ENCODE measurements around the gene MAB21L4.
A peak's percentile ranks its signal among the peaks of the same experiment; 100 is the strongest.

The MAB21L4 gene

DNA sequence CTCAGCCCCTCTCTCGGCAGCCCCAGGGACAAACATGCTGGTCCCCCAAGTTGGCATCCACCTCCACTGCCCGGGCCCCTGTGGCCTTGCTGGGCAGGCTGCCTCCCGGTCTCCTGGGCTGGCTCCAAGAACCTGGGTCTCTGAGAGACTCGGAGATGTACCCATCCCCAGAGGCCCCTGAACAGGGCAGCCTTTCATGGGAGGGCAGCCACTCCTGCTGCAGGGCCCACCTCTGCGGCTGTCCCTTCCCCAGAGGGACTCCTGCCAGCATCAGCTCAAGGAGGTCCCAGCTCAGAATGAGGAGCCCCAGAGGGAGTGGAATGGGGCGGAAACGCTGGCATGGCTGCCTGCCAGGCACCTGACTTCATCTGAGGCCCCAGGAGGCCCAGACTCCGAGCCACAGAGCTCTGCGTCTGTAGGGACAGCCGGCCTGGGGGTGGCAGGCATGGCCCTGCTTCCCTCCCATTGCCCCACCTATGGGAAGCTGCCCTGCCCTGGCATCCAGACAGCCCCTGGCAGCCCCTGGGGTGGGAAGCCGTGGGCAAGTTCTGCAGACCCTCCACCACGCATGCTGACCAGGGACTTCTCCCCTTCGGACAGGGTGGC is 9.3 kb upstream of the MAB21L4 start:
- Histone ChIP-seq H3K27me3 (ENCODE audit: control insufficient read depth, insufficient read depth, low read length) (no peaks in the 10 kb centered on the region), H3K4me3 (ENCODE audit: low read depth, low read length) (no peak overlapping the region), H3K36me3 (ENCODE audit: control insufficient read depth, insufficient read depth, low read length) (no peaks in the 10 kb centered on the region), H3K79me2 (no peaks in the 10 kb centered on the region), H3K4me1 (peaks cover 20% of the 10 kb centered on the region), H3K27ac (no peak overlapping the region), H3K9ac (no peak overlapping the region), H2AFZ (no peak overlapping the region), H3K4me2 (ENCODE audit: low read length) (no peak overlapping the region), H3K9me3 (ENCODE audit: control insufficient read depth, low read length) (no peaks in the 10 kb centered on the region)
- no peak for TF ChIP-seq CTCF (IDR thresholded peaks at IDR 0.05)

DNA sequence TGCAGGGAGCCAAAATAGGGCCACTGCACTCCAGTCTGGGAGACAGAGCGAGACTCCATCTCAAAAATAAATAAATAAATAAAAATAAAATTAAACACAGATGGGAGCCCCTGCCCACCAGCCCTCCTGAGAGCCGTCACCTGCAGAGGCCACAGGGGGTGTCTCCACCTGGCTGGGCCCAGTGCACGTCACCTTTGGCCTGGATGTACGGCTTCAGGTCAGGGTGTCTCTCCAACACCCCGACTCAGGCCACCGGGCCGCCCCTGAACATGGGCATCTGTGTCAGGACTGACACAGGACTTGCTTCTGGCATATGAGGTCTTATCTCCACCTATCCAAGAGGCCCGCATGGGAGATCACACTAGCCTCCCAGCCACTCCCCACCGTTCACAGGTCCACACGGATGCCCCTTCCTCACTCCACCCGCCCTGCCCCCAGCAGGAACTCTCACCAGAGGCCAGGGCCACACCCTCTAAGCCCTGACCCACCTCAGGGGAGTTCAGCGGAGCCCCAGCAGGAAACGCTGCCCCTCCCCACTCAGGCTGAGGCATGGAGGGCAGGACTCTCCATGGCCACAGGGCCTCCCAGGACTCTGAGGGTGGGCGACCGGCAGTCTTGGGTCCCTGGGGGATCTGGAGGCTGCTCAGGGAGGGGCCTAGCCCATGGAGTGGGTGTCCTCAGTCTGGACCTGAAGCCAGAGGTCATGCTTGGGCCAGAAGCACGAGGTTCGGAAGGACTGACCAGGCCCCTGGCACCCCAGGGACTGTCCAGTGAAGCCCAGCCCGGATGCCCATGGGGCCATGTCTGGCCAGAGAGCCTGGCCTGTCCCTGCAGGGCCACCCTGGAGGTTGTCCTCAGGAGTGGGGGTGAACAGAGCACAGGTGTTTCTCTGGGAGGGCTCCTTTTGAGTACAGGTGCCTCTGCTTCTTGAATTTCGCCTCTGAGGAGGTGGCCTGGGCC is 8.5 kb upstream of the MAB21L4 start:
- H3K27ac ChIP-seq, result no peak overlapping the region
- H3K9me3 ChIP-seq (ENCODE audit: control insufficient read depth, low read length), result no peaks in the 10 kb centered on the region
- H3K9ac ChIP-seq, result no peak overlapping the region
- no peaks in the 10 kb centered on the region for H3K27me3 ChIP-seq (ENCODE audit: control insufficient read depth, insufficient read depth, low read length)
- H3K4me3 ChIP-seq (ENCODE audit: low read depth, low read length), result no peak overlapping the region
- H3K4me1 ChIP-seq, result peaks cover 15% of the 10 kb centered on the region
- H3K4me2 ChIP-seq (ENCODE audit: low read length), result no peak overlapping the region
- no peak overlapping the region for H2AFZ ChIP-seq
- H3K79me2 ChIP-seq, result no peaks in the 10 kb centered on the region
- no peaks in the 10 kb centered on the region for H3K36me3 ChIP-seq (ENCODE audit: control insufficient read depth, insufficient read depth, low read length)
- TF ChIP-seq CTCF (IDR thresholded peaks at IDR 0.05), result no peak

DNA sequence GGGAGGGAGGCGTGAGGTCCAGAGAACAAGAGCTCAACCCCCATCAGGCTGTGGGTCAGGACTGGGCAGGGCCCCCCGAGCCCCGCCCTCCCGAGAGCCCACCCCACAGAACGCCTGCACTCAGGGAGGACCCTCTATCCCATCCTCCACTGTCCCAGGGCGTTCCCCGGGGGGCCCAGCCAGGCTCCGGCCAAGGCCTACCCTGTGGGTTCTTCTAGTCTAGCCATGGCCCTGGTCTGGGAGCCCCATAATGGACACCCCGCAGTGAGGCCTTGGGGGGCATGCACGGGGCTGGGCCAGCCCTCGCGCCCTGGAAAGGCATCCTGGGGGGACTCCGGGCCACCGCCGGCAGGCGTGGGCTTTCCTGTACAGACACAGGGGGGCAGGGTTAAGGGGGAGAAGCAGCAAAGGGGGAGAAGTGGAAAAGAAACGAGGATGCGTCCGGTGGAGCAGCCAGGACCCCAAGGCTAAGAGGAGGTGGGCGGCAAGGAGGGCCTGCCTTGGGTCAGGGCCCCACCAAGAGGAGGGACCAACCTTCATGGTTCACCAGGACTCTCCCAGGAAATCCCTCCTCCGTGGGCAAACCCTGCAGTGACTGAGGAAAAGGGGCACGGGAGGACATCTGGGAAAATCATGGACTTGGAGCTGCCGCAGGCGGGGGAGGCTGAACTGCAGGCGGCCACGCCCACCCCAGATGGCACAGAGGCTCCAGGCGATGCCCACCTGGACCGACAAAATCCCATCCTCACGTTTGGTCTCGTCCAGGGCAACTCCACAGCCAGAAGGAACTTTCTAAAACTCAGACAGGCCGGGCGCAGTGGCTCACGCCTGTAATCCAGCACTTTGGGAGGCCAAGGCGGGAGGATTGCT is 7.5 kb upstream of the MAB21L4 start:
- Histone ChIP-seq H3K4me3 (ENCODE audit: low read depth, low read length) (no peak overlapping the region), H3K36me3 (ENCODE audit: control insufficient read depth, insufficient read depth, low read length) (no peaks in the 10 kb centered on the region), H3K4me2 (ENCODE audit: low read length) (no peak overlapping the region), H3K27me3 (ENCODE audit: control insufficient read depth, insufficient read depth, low read length) (no peaks in the 10 kb centered on the region), H3K79me2 (no peaks in the 10 kb centered on the region), H3K9me3 (ENCODE audit: control insufficient read depth, low read length) (no peaks in the 10 kb centered on the region), H2AFZ (no peak overlapping the region), H3K9ac (no peak overlapping the region), H3K4me1 (peaks cover 11% of the 10 kb centered on the region), H3K27ac (no peak overlapping the region)
- no peak for TF ChIP-seq CTCF (IDR thresholded peaks at IDR 0.05)

GRCh38 chr2:240902615-240903041 is 6.7 kb upstream of the MAB21L4 start:
- Histone ChIP-seq H3K27me3 (ENCODE audit: control insufficient read depth, insufficient read depth, low read length) (no peaks in the 10 kb centered on the region), H3K4me1 (peaks cover 11% of the 10 kb centered on the region), H3K27ac (no peak overlapping the region), H3K9ac (no peak overlapping the region), H3K9me3 (ENCODE audit: control insufficient read depth, low read length) (no peaks in the 10 kb centered on the region), H3K4me2 (ENCODE audit: low read length) (no peak overlapping the region), H3K36me3 (ENCODE audit: control insufficient read depth, insufficient read depth, low read length) (no peaks in the 10 kb centered on the region), H3K4me3 (ENCODE audit: low read depth, low read length) (no peak overlapping the region), H2AFZ (peak overlapping the region; percentile 35), H3K79me2 (no peaks in the 10 kb centered on the region)
- TF ChIP-seq CTCF (IDR thresholded peaks at IDR 0.05), result no peak
